NCI-H2081 (cell line): ENCODE data around the gene KRTAP9-7.
A peak's percentile ranks its signal among the peaks of the same experiment; 100 is the strongest.

Experiments
- DNase-seq, 2 experiments: peaks; one replicate each; lab custom pipeline; 2025; lab: John Stamatoyannopoulos, UW

Gene KRTAP9-7

GRCh38 chr17:41271858-41272257 is 3.6 kb upstream of the KRTAP9-7 start:
- no peak for DNase-seq

- no peak for DNase-seq
Observed at GRCh38 chr17:41278176-41278955, 2.9 kb downstream of the KRTAP9-7 start.

- DNase-seq: no peak
Observed at GRCh38 chr17:41284043-41284442, 8.5 kb downstream of the KRTAP9-7 start.

- DNase-seq: no peak
Observed at GRCh38 chr17:41284546-41284945, 9.0 kb downstream of the KRTAP9-7 start.

- DNase-seq: no peak
Observed at GRCh38 chr17:41287050-41287449, 11.6 kb downstream of the KRTAP9-7 start.

- no peak for DNase-seq
Observed at GRCh38 chr17:41294016-41294415, 18.5 kb downstream of the KRTAP9-7 start.

- no peak for DNase-seq
Observed at GRCh38 chr17:41296846-41297245, 21.3 kb downstream of the KRTAP9-7 start.

GRCh38 chr17:41298458-41299135 is 23.1 kb downstream of the KRTAP9-7 start:
- no peak for DNase-seq

GRCh38 chr17:41301204-41301790 is 25.8 kb downstream of the KRTAP9-7 start:
- no peak for DNase-seq

- no peak for DNase-seq
Observed at GRCh38 chr17:41301916-41302901, 26.7 kb downstream of the KRTAP9-7 start, which contains the start of gene KRTAP29-1. Gene KRTAP29-1 (minus strand): TSS chr17:41302851. CDS start chr17:41302851, 0 bp downstream.

- no peak for DNase-seq
Observed at GRCh38 chr17:41302981-41303380, 27.5 kb downstream of the KRTAP9-7 start.

- DNase-seq: no peak
Observed at GRCh38 chr17:41304091-41304490, 28.6 kb downstream of the KRTAP9-7 start.

GRCh38 chr17:41307647-41308046 is 32.1 kb downstream of the KRTAP9-7 start:
- peak in 1 of 2 experiments; percentile 24 for DNase-seq

- DNase-seq: peak; percentile 64 to 89
Observed at GRCh38 chr17:41308251-41308917, 32.9 kb downstream of the KRTAP9-7 start.

- DNase-seq: peak in 1 of 2 experiments; percentile 64
Observed at GRCh38 chr17:41308918-41309359, 33.4 kb downstream of the KRTAP9-7 start, which contains the start of gene KRTAP16-1. Gene KRTAP16-1 (minus strand): TSS chr17:41309309. CDS start chr17:41309253, 56 bp downstream.

GRCh38 chr17:41311111-41311510 is 35.6 kb downstream of the KRTAP9-7 start:
- no peak for DNase-seq

GRCh38 chr17:41315204-41315794 is 39.8 kb downstream of the KRTAP9-7 start, which contains the start of gene KRTAP17-1:
Gene KRTAP17-1 (minus strand): TSS chr17:41315710. CDS start chr17:41315650, 60 bp downstream.
- DNase-seq: no peak

- DNase-seq: peak in 1 of 2 experiments; percentile 22
Observed at GRCh38 chr17:41315814-41316445, 40.4 kb downstream of the KRTAP9-7 start.

GRCh38 chr17:41318231-41318630 is 42.7 kb downstream of the KRTAP9-7 start:
- DNase-seq: no peak
